Sigmoid colon (tissue), 4 donors: ENCODE measurements around the gene PARD3.

Source experiments
- EP300 ChIP-seq, 4 donors: sonication (generic); formaldehyde crosslinking; IDR thresholded peaks; one replicate each; pipeline ENCODE4 v1.6.1; 2017; ENCODE audit warnings: antibody characterized with exemption in 4 of 4
- POLR2A ChIP-seq, 2 donors: fragments of 450-650 bp; IDR thresholded peaks; one replicate each; pipeline ENCODE4 v1.6.1; 2016; ENCODE audit warnings: antibody characterized with exemption in 2 of 2, mild to moderate bottlenecking in 2 of 2, moderate library complexity in 2 of 2
- POLR2AphosphoS5 ChIP-seq, 4 donors: sonication (generic); formaldehyde crosslinking; IDR thresholded peaks; one replicate each; pipeline ENCODE4 v1.6.1; 2017; ENCODE audit warnings: antibody characterized with exemption in 4 of 4
- TF ChIP-seq, protein P1 (sequence below), 4 experiments: fragments of 450-650 bp in 3 of 4; fragments of 200-600 bp in 1 of 4; IDR thresholded peaks; one replicate each; pipeline ENCODE4 v1.5.1; 2016 to 2019; ENCODE audit warnings: antibody characterized with exemption in 4 of 4, mild to moderate bottlenecking in 3 of 4, moderate library complexity in 2 of 4

GRCh38 chr10:34184939-34185386 is 630.1 kb downstream of the PARD3 start:
- TF ChIP-seq, protein P1, sequence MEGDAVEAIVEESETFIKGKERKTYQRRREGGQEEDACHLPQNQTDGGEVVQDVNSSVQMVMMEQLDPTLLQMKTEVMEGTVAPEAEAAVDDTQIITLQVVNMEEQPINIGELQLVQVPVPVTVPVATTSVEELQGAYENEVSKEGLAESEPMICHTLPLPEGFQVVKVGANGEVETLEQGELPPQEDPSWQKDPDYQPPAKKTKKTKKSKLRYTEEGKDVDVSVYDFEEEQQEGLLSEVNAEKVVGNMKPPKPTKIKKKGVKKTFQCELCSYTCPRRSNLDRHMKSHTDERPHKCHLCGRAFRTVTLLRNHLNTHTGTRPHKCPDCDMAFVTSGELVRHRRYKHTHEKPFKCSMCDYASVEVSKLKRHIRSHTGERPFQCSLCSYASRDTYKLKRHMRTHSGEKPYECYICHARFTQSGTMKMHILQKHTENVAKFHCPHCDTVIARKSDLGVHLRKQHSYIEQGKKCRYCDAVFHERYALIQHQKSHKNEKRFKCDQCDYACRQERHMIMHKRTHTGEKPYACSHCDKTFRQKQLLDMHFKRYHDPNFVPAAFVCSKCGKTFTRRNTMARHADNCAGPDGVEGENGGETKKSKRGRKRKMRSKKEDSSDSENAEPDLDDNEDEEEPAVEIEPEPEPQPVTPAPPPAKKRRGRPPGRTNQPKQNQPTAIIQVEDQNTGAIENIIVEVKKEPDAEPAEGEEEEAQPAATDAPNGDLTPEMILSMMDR (IDR thresholded peaks at IDR 0.05): no peak
- TF ChIP-seq POLR2AphosphoS5 (IDR thresholded peaks at IDR 0.05) (no peak), POLR2A (IDR thresholded peaks at IDR 0.05) (no peak), EP300 (IDR thresholded peaks at IDR 0.05) (no peak)
